H9 (cell line): ENCODE data around the gene NRN1. TPM values are rescaled to one million over a fixed set of nuclear protein-coding genes. Genes with fewer than 3 reads are reported as not detected.

Experiments used
- DNase-seq: peaks from one replicate; pipeline ENCODE4 v3.0.0-alpha.2; 2017
- H2AFZ ChIP-seq: one replicate; pipeline ENCODE4 v1.6.1; 2013; ENCODE audit warnings: mild to moderate bottlenecking, low read length, control low read depth, moderate library complexity
- H2AK5ac ChIP-seq: 2 replicates; pipeline ENCODE4 v1.6.1; 2013; ENCODE audit warnings: low read length, control low read depth, mixed read lengths; ENCODE audit not compliant: insufficient read length
- H2BK120ac ChIP-seq: one replicate; pipeline ENCODE4 v1.6.1; 2013; ENCODE audit warnings: low read depth, mild to moderate bottlenecking, low read length, control low read depth, inconsistent platforms; ENCODE audit not compliant: poor library complexity, severe bottlenecking
- H2BK12ac ChIP-seq: 2 replicates; pipeline ENCODE4 v1.6.1; 2013; ENCODE audit warnings: low read length, control low read depth, mixed read lengths, low read depth; ENCODE audit not compliant: insufficient read length
- H2BK15ac ChIP-seq: 2 replicates; pipeline ENCODE4 v1.6.1; 2013; ENCODE audit warnings: low read depth, low read length, control low read depth
- H2BK20ac ChIP-seq: one replicate; pipeline ENCODE4 v1.6.1; 2013; ENCODE audit warnings: low read depth, mild to moderate bottlenecking, low read length, control low read depth, inconsistent platforms; ENCODE audit not compliant: poor library complexity, severe bottlenecking
- H2BK5ac ChIP-seq: 2 replicates; pipeline ENCODE4 v1.6.1; 2013; ENCODE audit warnings: low read length, control low read depth, mixed read lengths; ENCODE audit not compliant: insufficient read length
- H3K14ac ChIP-seq: 2 replicates; pipeline ENCODE4 v1.6.1; 2013; ENCODE audit warnings: low read length, control low read depth; ENCODE audit not compliant: insufficient read depth
- H3K18ac ChIP-seq: 2 replicates; pipeline ENCODE4 v1.6.1; 2013; ENCODE audit warnings: low read depth, mild to moderate bottlenecking, mixed read lengths, low read length, control low read depth; ENCODE audit not compliant: insufficient read length
- H3K23ac ChIP-seq: 2 replicates; pipeline ENCODE4 v1.6.1; 2013; ENCODE audit warnings: low read length, control low read depth, mixed read lengths, low read depth; ENCODE audit not compliant: insufficient read length
- H3K23me2 ChIP-seq: 2 replicates; pipeline ENCODE4 v1.6.1; 2013; ENCODE audit warnings: low read depth, mild to moderate bottlenecking, mixed read lengths, low read length, control low read depth; ENCODE audit not compliant: insufficient read length, poor library complexity, severe bottlenecking
- H3K27ac ChIP-seq: 2 replicates; pipeline ENCODE4 v1.5.1; 2013; ENCODE audit warnings: low read length, control low read depth, mixed read lengths, low read depth; ENCODE audit not compliant: insufficient read length
- H3K27me3 ChIP-seq: 2 replicates; pipeline ENCODE4 v1.6.1; 2013; ENCODE audit warnings: low read length, control low read depth, inconsistent platforms; ENCODE audit not compliant: insufficient read depth
- H3K4ac ChIP-seq: 2 replicates; pipeline ENCODE4 v1.6.1; 2013; ENCODE audit warnings: low read depth, mild to moderate bottlenecking, control low read depth, inconsistent platforms, low read length, moderate library complexity
- H3K4me1 ChIP-seq: 2 replicates; pipeline ENCODE4 v1.6.1; 2013; ENCODE audit warnings: low read length, control low read depth, inconsistent platforms; ENCODE audit not compliant: insufficient read depth
- H3K4me2 ChIP-seq: 2 replicates; pipeline ENCODE4 v1.6.1; 2013; ENCODE audit warnings: low read length, control low read depth, mixed read lengths; ENCODE audit not compliant: insufficient read length, insufficient read depth
- H3K56ac ChIP-seq: 2 replicates; pipeline ENCODE4 v1.6.1; 2013; ENCODE audit warnings: low read depth, mild to moderate bottlenecking, mixed read lengths, low read length, control low read depth; ENCODE audit not compliant: insufficient read length
- H3K79me1 ChIP-seq: 2 replicates; pipeline ENCODE4 v1.6.1; 2013; ENCODE audit warnings: low read depth, mild to moderate bottlenecking, moderate library complexity, low read length, control low read depth, inconsistent platforms; ENCODE audit not compliant: insufficient read depth, poor library complexity, severe bottlenecking
- H3K79me2 ChIP-seq: 2 replicates; pipeline ENCODE4 v1.6.1; 2013; ENCODE audit warnings: low read length, control low read depth, inconsistent platforms; ENCODE audit not compliant: insufficient read depth
- H3K9ac ChIP-seq: 2 replicates; pipeline ENCODE4 v1.6.1; 2013; ENCODE audit warnings: low read length, control low read depth, mixed read lengths; ENCODE audit not compliant: insufficient read length; ENCODE audit errors: extremely low read depth
- H3K9me3 ChIP-seq: one replicate; pipeline ENCODE4 v1.6.1; 2013; ENCODE audit warnings: low read depth, low read length, inconsistent platforms; ENCODE audit not compliant: control insufficient read depth
- H3T11ph ChIP-seq: one replicate; pipeline ENCODE4 v1.6.1; 2013; ENCODE audit warnings: mild to moderate bottlenecking, low read length, control low read depth, inconsistent platforms
- H4K20me1 ChIP-seq: one replicate; pipeline ENCODE4 v1.6.1; 2013; ENCODE audit not compliant: control insufficient read depth, insufficient read length, insufficient read depth
- H4K5ac ChIP-seq: 2 replicates; pipeline ENCODE4 v1.6.1; 2013; ENCODE audit warnings: low read depth, mild to moderate bottlenecking, mixed read lengths, low read length, control low read depth; ENCODE audit not compliant: insufficient read length
- H4K8ac ChIP-seq: replicated peaks from 2 replicates; pipeline ENCODE4 v1.6.1; 2013; ENCODE audit warnings: low read length, control low read depth, mixed read lengths, low read depth; ENCODE audit not compliant: insufficient read length
- H4K91ac ChIP-seq: 2 replicates; pipeline ENCODE4 v1.6.1; 2013; ENCODE audit warnings: low read depth, mild to moderate bottlenecking, moderate library complexity, mixed read lengths, low read length, control low read depth; ENCODE audit not compliant: insufficient read length
- H3K27ac Mint-ChIP-seq, 3 experiments: 2 replicates in 2 of 3; 3 replicates in 1 of 3; pipeline ENCODE4 v1.8.0; 2020 to 2021; ENCODE audit warnings: mixed read lengths in 3 of 3, mild to moderate bottlenecking in 1 of 3, moderate library complexity in 1 of 3
- H3K27me3 Mint-ChIP-seq: 2 replicates; pipeline ENCODE4 v1.8.0; 2021; ENCODE audit warnings: low read depth, mild to moderate bottlenecking, moderate library complexity, mixed read lengths
- H3K36me3 Mint-ChIP-seq, 3 experiments: 2 replicates in 2 of 3; 3 replicates in 1 of 3; pipeline ENCODE4 v1.8.0; 2020 to 2021; ENCODE audit warnings: low read depth in 3 of 3, mixed read lengths in 3 of 3; ENCODE audit not compliant: insufficient read depth in 1 of 3
- H3K4me1 Mint-ChIP-seq, 2 experiments: 2 replicates each; pipeline ENCODE4 v1.8.0; 2020; ENCODE audit warnings: mixed read lengths in 2 of 2
- H3K4me3 Mint-ChIP-seq, 2 experiments: 2 replicates in 1 of 2; 3 replicates in 1 of 2; pipeline ENCODE4 v1.8.0; 2020 to 2021; ENCODE audit warnings: mild to moderate bottlenecking in 2 of 2, mixed read lengths in 2 of 2, moderate library complexity in 1 of 2
- H3K9me3 Mint-ChIP-seq, 2 experiments: 2 replicates in 1 of 2; 3 replicates in 1 of 2; pipeline ENCODE4 v1.8.0; 2020; ENCODE audit warnings: mild to moderate bottlenecking in 2 of 2, mixed read lengths in 2 of 2, moderate library complexity in 1 of 2
- CTCF ChIP-seq: fragments of 200-600 bp; sonication (generic); conservative IDR thresholded peaks from 3 replicates; pipeline ENCODE4 v1.8.0; 2021; ENCODE audit warnings: antibody characterized with exemption, mild to moderate bottlenecking
- WGBS: extraction: QIAGEN DNeasy Blood & Tissue Kit; methylation state at CpG from one replicate; pipeline ENCODE4 v1.1.7; 2013; ENCODE audit warnings: missing lambda C conversion rate, low lambda C conversion rate, mixed read lengths; ENCODE audit not compliant: insufficient read length; ENCODE audit errors: extremely low coverage; 5-methylcytosine and 5-hydroxymethylcytosine counted together
- total RNA-seq: library from RNA; stranded (reverse); gene quantifications from 2 replicates; pipeline ENCODE4 v1.2.1, GENCODE V29; 2021

Gene NRN1
- total RNA-seq, 1 experiment from 2014 or later, result not detected

GRCh38 chr6:5984150-5985089 is 22.3 kb downstream of the NRN1 start:
- H3K4me1 Mint-ChIP-seq, result peaks cover 0 to 5% of the 10 kb centered on the region in 2 experiments; a peak in 1 of 4 replicates

More at GRCh38 chr6:5984150-5985089, 22.3 kb downstream of the NRN1 start:
- Histone ChIP-seq H3K9me3 (no peaks in the 10 kb centered on the region), H3K18ac (no peak overlapping the region), H3K23ac (no peak overlapping the region), H2BK20ac (no peak overlapping the region), H4K20me1 (no peaks in the 10 kb centered on the region), H3K27ac (no peak overlapping the region), H3K79me2 (no peaks in the 10 kb centered on the region), H4K8ac (no peak overlapping the region), H3K4ac (no peak overlapping the region), H3K79me1 (no peaks in the 10 kb centered on the region), H3K56ac (no peak overlapping the region), H2BK5ac (no peak overlapping the region), H3K23me2 (no peaks in the 10 kb centered on the region), H2BK15ac (no peak overlapping the region), H3K14ac (no peak overlapping the region), H2AK5ac (no peak overlapping the region), H3K9ac (no peak overlapping the region), H3K4me2 (no peak overlapping the region), H3K27me3 (no peaks in the 10 kb centered on the region), H3K4me1 (no peaks in the 10 kb centered on the region), H2BK120ac (no peak overlapping the region), H4K5ac (no peak overlapping the region), H2AFZ (no peak overlapping the region), H3T11ph (no peak overlapping the region), H4K91ac (no peak overlapping the region), H2BK12ac (no peak overlapping the region)
- H3K27me3 Mint-ChIP-seq, result peaks cover 62% of the 10 kb centered on the region
- no peaks in the 10 kb centered on the region; a peak in 1 of 5 replicates for H3K9me3 Mint-ChIP-seq
- DNase-seq, result no peak
- H3K4me3 Mint-ChIP-seq, result no peak overlapping the region
- TF ChIP-seq CTCF, result no peak
- WGBS, result no CpG with 5 or more reads among the region's 7 CpGs
- no peaks in the 10 kb centered on the region for H3K36me3 Mint-ChIP-seq
- H3K27ac Mint-ChIP-seq, result no peak overlapping the region
